Measurements from ENCODE around the gene KCTD10. TPM values are rescaled to one million over a fixed set of nuclear protein-coding genes. Genes with fewer than 3 reads are reported as not detected.

Gene KCTD10
- total and polyA plus RNA-seq, 8 donors, result 6.7 to 16.7 (median 10.7) TPM

GRCh38 chr12:109517619-109518018, 40.5 kb upstream of the KCTD10 start:
- Histone ChIP-seq H3K36me3 (peaks cover 0 to 41% (median 22%) of the 10 kb centered on the region in 3 donors), H3K27ac (no peak overlapping the region), H3K4me1 (no peaks in the 10 kb centered on the region), H3K27me3 (no peaks in the 10 kb centered on the region), H3K9me3 (no peaks in the 10 kb centered on the region), H3K4me3 (no peak overlapping the region)
- no peak for FAIRE-seq
- peak in 2 of 4 donors; percentile 24 to 59 for ATAC-seq
- intact Hi-C loops (cut with DNase I), result loop anchor here in 2 of 3 donors (5.0 to 10.0 kb wide), 2 partner anchors 260 to 267 kb away; no protein-coding TSS in a partner anchor
- DNase-seq, result no peak
- 72 to 73% methylated on average over 6 of the region's 6 CpGs for WGBS, 2 donors
- TF ChIP-seq, protein P1, sequence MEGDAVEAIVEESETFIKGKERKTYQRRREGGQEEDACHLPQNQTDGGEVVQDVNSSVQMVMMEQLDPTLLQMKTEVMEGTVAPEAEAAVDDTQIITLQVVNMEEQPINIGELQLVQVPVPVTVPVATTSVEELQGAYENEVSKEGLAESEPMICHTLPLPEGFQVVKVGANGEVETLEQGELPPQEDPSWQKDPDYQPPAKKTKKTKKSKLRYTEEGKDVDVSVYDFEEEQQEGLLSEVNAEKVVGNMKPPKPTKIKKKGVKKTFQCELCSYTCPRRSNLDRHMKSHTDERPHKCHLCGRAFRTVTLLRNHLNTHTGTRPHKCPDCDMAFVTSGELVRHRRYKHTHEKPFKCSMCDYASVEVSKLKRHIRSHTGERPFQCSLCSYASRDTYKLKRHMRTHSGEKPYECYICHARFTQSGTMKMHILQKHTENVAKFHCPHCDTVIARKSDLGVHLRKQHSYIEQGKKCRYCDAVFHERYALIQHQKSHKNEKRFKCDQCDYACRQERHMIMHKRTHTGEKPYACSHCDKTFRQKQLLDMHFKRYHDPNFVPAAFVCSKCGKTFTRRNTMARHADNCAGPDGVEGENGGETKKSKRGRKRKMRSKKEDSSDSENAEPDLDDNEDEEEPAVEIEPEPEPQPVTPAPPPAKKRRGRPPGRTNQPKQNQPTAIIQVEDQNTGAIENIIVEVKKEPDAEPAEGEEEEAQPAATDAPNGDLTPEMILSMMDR (IDR thresholded peaks at IDR 0.05), result no peak

DNA sequence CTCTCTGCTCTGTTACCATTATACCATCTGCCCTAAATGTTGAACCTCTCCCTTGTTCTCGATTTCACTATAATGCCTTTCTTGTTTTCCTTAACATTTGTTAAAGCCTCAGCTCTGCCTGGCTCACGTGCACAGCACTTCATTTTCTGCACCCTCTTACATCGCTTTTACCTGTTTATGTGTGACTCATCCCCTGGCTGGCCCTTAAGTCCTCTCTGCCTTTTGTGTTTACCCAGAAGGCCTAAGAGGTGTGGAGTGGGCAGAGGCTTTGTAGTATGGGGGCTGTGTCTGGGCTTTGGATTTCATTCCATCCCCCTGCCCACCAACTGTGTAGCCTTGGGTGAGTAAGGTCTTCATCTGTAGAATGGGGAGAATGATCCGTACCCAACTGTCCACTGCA, 36.9 kb upstream of the KCTD10 start:
- TF ChIP-seq, protein P1 (IDR thresholded peaks at IDR 0.05), result no peak
- DNase-seq (no peak), ATAC-seq (no peak), FAIRE-seq (no peak)
- intact Hi-C loops (cut with DNase I), result loop anchor here in 1 of 3 donors (10.0 kb wide), 1 partner anchor 271 kb away; no protein-coding TSS in a partner anchor
- no peaks in the 10 kb centered on the region for H3K4me1 ChIP-seq
- H3K27me3 ChIP-seq, result no peaks in the 10 kb centered on the region
- peaks cover 0 to 62% (median 15%) of the 10 kb centered on the region in 3 donors for H3K36me3 ChIP-seq
- WGBS, 2 donors, result 89 to 95% methylated on average over 4 of the region's 4 CpGs
- no peak overlapping the region for H3K4me3 ChIP-seq
- H3K27ac ChIP-seq, result no peak overlapping the region
- no peaks in the 10 kb centered on the region for H3K9me3 ChIP-seq

- no peak for FAIRE-seq
- DNase-seq, result no peak
- H3K36me3 ChIP-seq, result peaks cover 0 to 72% (median 16%) of the 10 kb centered on the region in 3 donors
- intact Hi-C loops (cut with DNase I), result loop anchor here in 1 of 3 donors (10.0 kb wide), 1 partner anchor 272 kb away; no protein-coding TSS in a partner anchor
- WGBS, 2 donors, result 79 to 82% methylated on average over 8 of the region's 8 CpGs
- H3K27me3 ChIP-seq, result no peaks in the 10 kb centered on the region
- no peak overlapping the region for H3K27ac ChIP-seq
- H3K4me1 ChIP-seq, result no peaks in the 10 kb centered on the region
- no peak for ATAC-seq
- no peak overlapping the region for H3K4me3 ChIP-seq
- no peaks in the 10 kb centered on the region for H3K9me3 ChIP-seq
- TF ChIP-seq, protein P1 (IDR thresholded peaks at IDR 0.05), result no peak
Measured at GRCh38 chr12:109513051-109513450, 36.0 kb upstream of the KCTD10 start.

DNA sequence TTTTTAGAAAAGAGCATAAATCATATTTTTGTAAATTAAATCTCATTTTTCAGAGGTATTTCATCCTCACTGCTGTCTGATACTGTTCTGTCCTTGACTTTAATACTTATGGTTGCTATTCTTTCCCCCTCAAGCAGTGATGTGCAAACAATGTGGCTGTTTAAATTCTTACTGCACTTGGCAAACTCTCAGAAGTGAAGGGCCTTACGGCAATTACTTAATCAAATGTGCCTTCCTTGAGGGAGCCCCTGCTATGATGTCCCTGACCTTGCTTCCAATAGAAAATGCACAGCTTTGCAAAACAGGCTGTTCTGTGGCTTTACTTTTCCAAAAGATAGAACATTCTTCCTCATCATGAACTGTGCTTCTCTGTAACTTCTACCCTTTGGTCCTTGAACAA, 35.5 kb upstream of the KCTD10 start:
- H3K27me3 ChIP-seq, result no peaks in the 10 kb centered on the region
- ATAC-seq, result no peak
- 84 to 87% methylated on average over 1 of the region's 1 CpG for WGBS, 2 donors
- TF ChIP-seq, protein P1 (IDR thresholded peaks at IDR 0.05), result no peak
- FAIRE-seq, result no peak
- no peaks in the 10 kb centered on the region for H3K4me1 ChIP-seq
- no peaks in the 10 kb centered on the region for H3K9me3 ChIP-seq
- intact Hi-C loops (cut with DNase I), result loop anchor here in 1 of 3 donors (10.0 kb wide), 1 partner anchor 272 kb away; no protein-coding TSS in a partner anchor
- peaks cover 0 to 75% (median 21%) of the 10 kb centered on the region in 3 donors for H3K36me3 ChIP-seq
- DNase-seq, result no peak
- no peak overlapping the region for H3K27ac ChIP-seq
- no peak overlapping the region for H3K4me3 ChIP-seq

GRCh38 chr12:109510196-109510595, 33.1 kb upstream of the KCTD10 start:
- 86 to 89% methylated on average over 15 of the region's 15 CpGs for WGBS, 2 donors
- H3K36me3 ChIP-seq, result peaks cover 6 to 82% (median 26%) of the 10 kb centered on the region in 3 donors
- no peaks in the 10 kb centered on the region for H3K4me1 ChIP-seq
- DNase-seq (no peak), FAIRE-seq (no peak), ATAC-seq (no peak)
- H3K9me3 ChIP-seq, result no peaks in the 10 kb centered on the region
- H3K27me3 ChIP-seq, result no peaks in the 10 kb centered on the region
- no peak overlapping the region for H3K27ac ChIP-seq
- intact Hi-C loops (cut with DNase I), result loop anchor here in 1 of 3 donors (10.0 kb wide), 1 partner anchor 275 kb away; no protein-coding TSS in a partner anchor
- no peak overlapping the region for H3K4me3 ChIP-seq
- TF ChIP-seq, protein P1 (IDR thresholded peaks at IDR 0.05), result no peak

All from pancreas (tissue), 10 donors.